ENCODE results near the gene KCNH3.

GRCh38 chr12:49548822-49549648 lies 10.2 kb downstream of the KCNH3 start:
- TF ChIP-seq CTCF (IDR thresholded peaks at IDR 0.05) (peak in 3 of 7 experiments; percentile 16 to 34 (median 18)), POLR2AphosphoS5 (IDR thresholded peaks at IDR 0.05) (no peak), POLR2A (IDR thresholded peaks at IDR 0.05) (no peak), EP300 (IDR thresholded peaks at IDR 0.05) (no peak)

All from stomach (tissue), 4 donors.